Prostate gland (tissue), 2 donors: ENCODE results near the gene TUBGCP2.

Experiments
- POLR2A ChIP-seq: fragments of 450-650 bp; IDR thresholded peaks from one replicate; pipeline ENCODE4 v1.6.1; 2016; ENCODE audit warnings: antibody characterized with exemption, mild to moderate bottlenecking
- POLR2AphosphoS5 ChIP-seq: sonication (generic); formaldehyde crosslinking; IDR thresholded peaks from one replicate; pipeline ENCODE4 v1.6.1; 2017; ENCODE audit warnings: antibody characterized with exemption
- TF ChIP-seq, protein P1 (sequence below), 4 experiments: fragments of 200-600 bp in 2 of 4; fragments of 450-650 bp in 2 of 4; sonication (generic) in 2 of 4; IDR thresholded peaks; 1 replicate in 3 of 4; 2 replicates in 1 of 4; pipeline ENCODE4 v1.5.1; 2016 to 2019; ENCODE audit warnings: antibody characterized with exemption in 4 of 4, mild to moderate bottlenecking in 2 of 4, moderate library complexity in 2 of 4

DNA sequence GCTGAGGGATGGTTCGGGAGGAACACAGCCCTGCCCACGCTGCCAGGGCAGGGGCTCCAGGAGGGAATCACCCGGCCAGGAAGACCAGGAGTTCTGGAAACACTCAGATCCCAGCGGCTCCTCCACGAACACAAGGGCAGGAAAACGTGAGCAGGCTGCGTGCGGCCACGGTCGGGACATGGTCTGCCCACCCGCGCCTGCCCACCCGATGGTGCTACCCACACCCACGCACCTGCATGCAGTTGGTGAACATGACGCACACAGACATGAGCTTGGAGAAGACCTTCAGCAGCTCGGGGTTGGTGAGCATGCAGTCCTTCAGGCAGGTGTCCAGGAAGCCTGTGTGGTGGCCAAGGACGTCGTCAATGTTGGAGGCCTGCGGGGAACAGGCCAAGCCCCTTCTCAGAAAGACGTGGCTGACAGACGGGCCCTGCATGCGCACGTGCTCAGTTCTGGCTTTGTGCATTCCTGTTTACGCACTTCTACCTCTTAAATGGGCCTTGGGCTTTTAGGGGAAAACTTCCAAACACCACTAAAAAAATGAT, 25.8 kb downstream of the TUBGCP2 start:
- TF ChIP-seq, protein P1, sequence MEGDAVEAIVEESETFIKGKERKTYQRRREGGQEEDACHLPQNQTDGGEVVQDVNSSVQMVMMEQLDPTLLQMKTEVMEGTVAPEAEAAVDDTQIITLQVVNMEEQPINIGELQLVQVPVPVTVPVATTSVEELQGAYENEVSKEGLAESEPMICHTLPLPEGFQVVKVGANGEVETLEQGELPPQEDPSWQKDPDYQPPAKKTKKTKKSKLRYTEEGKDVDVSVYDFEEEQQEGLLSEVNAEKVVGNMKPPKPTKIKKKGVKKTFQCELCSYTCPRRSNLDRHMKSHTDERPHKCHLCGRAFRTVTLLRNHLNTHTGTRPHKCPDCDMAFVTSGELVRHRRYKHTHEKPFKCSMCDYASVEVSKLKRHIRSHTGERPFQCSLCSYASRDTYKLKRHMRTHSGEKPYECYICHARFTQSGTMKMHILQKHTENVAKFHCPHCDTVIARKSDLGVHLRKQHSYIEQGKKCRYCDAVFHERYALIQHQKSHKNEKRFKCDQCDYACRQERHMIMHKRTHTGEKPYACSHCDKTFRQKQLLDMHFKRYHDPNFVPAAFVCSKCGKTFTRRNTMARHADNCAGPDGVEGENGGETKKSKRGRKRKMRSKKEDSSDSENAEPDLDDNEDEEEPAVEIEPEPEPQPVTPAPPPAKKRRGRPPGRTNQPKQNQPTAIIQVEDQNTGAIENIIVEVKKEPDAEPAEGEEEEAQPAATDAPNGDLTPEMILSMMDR (IDR thresholded peaks at IDR 0.05), result no peak
- TF ChIP-seq POLR2AphosphoS5, result no peak
- TF ChIP-seq POLR2A, result no peak
